ENCODE data around the gene C2. TPM values are rescaled to one million over a fixed set of nuclear protein-coding genes. Genes with fewer than 3 reads are reported as not detected.

The C2 gene
- polyA plus RNA-seq, 1 of the 3 experiments (the other 2 are of a cell fraction) = 0.43 TPM

DNA sequence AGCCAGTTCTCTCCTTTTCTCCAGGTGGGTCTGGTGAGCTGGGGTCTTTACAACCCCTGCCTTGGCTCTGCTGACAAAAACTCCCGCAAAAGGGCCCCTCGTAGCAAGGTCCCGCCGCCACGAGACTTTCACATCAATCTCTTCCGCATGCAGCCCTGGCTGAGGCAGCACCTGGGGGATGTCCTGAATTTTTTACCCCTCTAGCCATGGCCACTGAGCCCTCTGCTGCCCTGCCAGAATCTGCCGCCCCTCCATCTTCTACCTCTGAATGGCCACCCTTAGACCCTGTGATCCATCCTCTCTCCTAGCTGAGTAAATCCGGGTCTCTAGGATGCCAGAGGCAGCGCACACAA lies 17.6 kb downstream of the C2 start (continued):
- TF ChIP-seq GATA2 (CRISPR knock-in tag; IDR thresholded peaks at IDR 0.05) (no peak), EZH2phosphoT487 (IDR thresholded peaks at IDR 0.05; ENCODE audit: borderline replicate concordance, low read depth) (no peak), SMC3 (IDR thresholded peaks at IDR 0.05; ENCODE audit: low read depth, low read length) (no peak), IRF3 (IDR thresholded peaks at IDR 0.05; ENCODE audit: low read depth, low read length) (no peak), RCOR1 (IDR thresholded peaks at IDR 0.05; ENCODE audit: low read length) (no peak), MEF2A (IDR thresholded peaks at IDR 0.05; ENCODE audit: borderline replicate concordance, low read depth) (no peak)
- TF ChIP-seq, protein P1, sequence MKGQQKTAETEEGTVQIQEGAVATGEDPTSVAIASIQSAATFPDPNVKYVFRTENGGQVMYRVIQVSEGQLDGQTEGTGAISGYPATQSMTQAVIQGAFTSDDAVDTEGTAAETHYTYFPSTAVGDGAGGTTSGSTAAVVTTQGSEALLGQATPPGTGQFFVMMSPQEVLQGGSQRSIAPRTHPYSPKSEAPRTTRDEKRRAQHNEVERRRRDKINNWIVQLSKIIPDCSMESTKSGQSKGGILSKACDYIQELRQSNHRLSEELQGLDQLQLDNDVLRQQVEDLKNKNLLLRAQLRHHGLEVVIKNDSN (IDR thresholded peaks at IDR 0.05; ENCODE audit: borderline replicate concordance, low read depth) = no peak

DNA sequence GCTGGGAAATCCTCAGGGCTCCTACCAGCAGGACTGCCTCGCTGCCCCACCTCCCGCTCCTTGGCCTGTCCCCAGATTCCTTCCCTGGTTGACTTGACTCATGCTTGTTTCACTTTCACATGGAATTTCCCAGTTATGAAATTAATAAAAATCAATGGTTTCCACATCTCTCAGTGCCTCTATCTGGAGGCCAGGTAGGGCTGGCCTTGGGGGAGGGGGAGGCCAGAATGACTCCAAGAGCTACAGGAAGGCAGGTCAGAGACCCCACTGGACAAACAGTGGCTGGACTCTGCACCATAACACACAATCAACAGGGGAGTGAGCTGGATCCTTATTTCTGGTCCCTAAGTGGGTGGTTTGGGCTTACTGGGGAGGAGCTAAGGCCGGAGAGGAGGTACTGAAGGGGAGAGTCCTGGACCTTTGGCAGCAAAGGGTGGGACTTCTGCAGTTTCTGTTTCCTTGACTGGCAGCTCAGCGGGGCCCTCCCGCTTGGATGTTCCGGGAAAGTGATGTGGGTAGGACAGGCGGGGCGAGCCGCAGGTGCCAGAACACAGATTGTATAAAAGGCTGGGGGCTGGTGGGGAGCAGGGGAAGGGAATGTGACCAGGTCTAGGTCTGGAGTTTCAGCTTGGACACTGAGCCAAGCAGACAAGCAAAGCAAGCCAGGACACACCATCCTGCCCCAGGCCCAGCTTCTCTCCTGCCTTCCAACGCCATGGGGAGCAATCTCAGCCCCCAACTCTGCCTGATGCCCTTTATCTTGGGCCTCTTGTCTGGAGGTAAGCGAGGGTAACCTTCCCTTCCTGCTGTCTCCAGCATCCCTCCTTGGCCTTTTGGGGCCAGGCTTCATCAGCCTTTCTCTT lies 18.2 kb downstream of the C2 start, which contains the start of gene CFB:
Gene CFB (plus strand): TSS at position 589 of the 863 bp plus-strand sequence. CDS start 127 bp downstream, at position 716.
- peak within 1 kb of the TSS; percentile 52 for H3K9ac ChIP-seq
- no peak for DNase-seq
- no peak for TF ChIP-seq MXI1 (IDR thresholded peaks at IDR 0.05; ENCODE audit: low read depth, low read length)
- TF ChIP-seq ELF1 (IDR thresholded peaks at IDR 0.05) = no peak
- no peak for TF ChIP-seq RXRA (IDR thresholded peaks at IDR 0.05; ENCODE audit: borderline replicate concordance, low read depth)
- TF ChIP-seq TAF1 (IDR thresholded peaks at IDR 0.05; ENCODE audit: borderline replicate concordance, low read depth, low read length) = no peak
- peak; percentile 20; the same call in 1 of the 2 replicates for TF ChIP-seq TCF12 (IDR thresholded peaks at IDR 0.05)
- peak; percentile 56; the same call in 1 of the 2 replicates for TF ChIP-seq FOSL2 (IDR thresholded peaks at IDR 0.05; ENCODE audit: borderline replicate concordance, low read depth)
- no peak for TF ChIP-seq ZBTB33 (IDR thresholded peaks at IDR 0.05; ENCODE audit: borderline replicate concordance, low read depth)
- TF ChIP-seq REST (IDR thresholded peaks at IDR 0.05; ENCODE audit: low read depth, low read length) = no peak
- no peak for TF ChIP-seq MEF2A (IDR thresholded peaks at IDR 0.05; ENCODE audit: borderline replicate concordance, low read depth)
- TF ChIP-seq CHD2 (IDR thresholded peaks at IDR 0.05; ENCODE audit: low read length, partially characterized antibody) = no peak
- TF ChIP-seq, protein P2, sequence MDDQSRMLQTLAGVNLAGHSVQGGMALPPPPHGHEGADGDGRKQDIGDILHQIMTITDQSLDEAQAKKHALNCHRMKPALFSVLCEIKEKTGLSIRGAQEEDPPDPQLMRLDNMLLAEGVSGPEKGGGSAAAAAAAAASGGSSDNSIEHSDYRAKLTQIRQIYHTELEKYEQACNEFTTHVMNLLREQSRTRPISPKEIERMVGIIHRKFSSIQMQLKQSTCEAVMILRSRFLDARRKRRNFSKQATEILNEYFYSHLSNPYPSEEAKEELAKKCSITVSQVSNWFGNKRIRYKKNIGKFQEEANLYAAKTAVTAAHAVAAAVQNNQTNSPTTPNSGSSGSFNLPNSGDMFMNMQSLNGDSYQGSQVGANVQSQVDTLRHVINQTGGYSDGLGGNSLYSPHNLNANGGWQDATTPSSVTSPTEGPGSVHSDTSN (IDR thresholded peaks at IDR 0.05) = peak; percentile 94
- no peak for TF ChIP-seq EP300 (IDR thresholded peaks at IDR 0.05; ENCODE audit: borderline replicate concordance in 1 of 2, low read depth in 1 of 2, low read length in 1 of 2)
- TF ChIP-seq RFX5 (IDR thresholded peaks at IDR 0.05; ENCODE audit: low read length) = no peak
- peak; percentile 46; the same call in 1 of the 2 replicates for TF ChIP-seq NFIC (IDR thresholded peaks at IDR 0.05; ENCODE audit: borderline replicate concordance)
- TF ChIP-seq YY1 (IDR thresholded peaks at IDR 0.05; ENCODE audit: low read depth) = no peak
- TF ChIP-seq SMC3 (IDR thresholded peaks at IDR 0.05; ENCODE audit: low read depth, low read length) = no peak

More for the DNA sequence above, 18.2 kb downstream of the C2 start, which contains the start of gene CFB:
- peak within 1 kb of the TSS; percentile 36 to 49; a peak in 3 of 4 replicates for H3K4me3 ChIP-seq (ENCODE audit: low read depth in 2 of 2, low read length in 1 of 2)
- POLR2A ChIA-PET = no interaction called here
- peaks cover 15% of the 10 kb centered on the region for H3F3A ChIP-seq (replicated peaks; ENCODE audit: insufficient read depth)
- no peaks in the 10 kb centered on the region for H3K79me2 ChIP-seq (ENCODE audit: insufficient read depth)
- peaks cover 0 to under 1% of the 10 kb centered on the region in 2 experiments for H3K36me3 ChIP-seq (replicated peaks in 1 of 2; ENCODE audit: control insufficient read depth in 1 of 2, insufficient read depth in 2 of 2, low read length in 1 of 2)
- H3K27me3 ChIP-seq (ENCODE audit: insufficient read depth) = no peaks in the 10 kb centered on the region
- WGBS (ENCODE audit: low lambda C conversion rate) = 13% methylated on average over 9 of the region's 11 CpGs
- no peaks in the 10 kb centered on the region for H3K9me2 ChIP-seq
- CTCF ChIA-PET = no interaction called here
- H3K27ac ChIP-seq (ENCODE audit: low read depth in 2 of 2, low read length in 1 of 2) = peak within 1 kb of the TSS; percentile 80 to 92
- H3K4me1 ChIP-seq (ENCODE audit: control insufficient read depth in 1 of 2, insufficient read depth in 2 of 2, low read depth in 1 of 2, low read length in 1 of 2) = peaks cover 9 to 14% of the 10 kb centered on the region in 2 experiments; a peak in 1 of 4 replicates
- peak within 1 kb of the TSS; percentile 89 for H2AFZ ChIP-seq (ENCODE audit: low read depth)
- no peaks in the 10 kb centered on the region for H3K9me3 ChIP-seq
- H4K20me1 ChIP-seq (ENCODE audit: insufficient read depth) = no peaks in the 10 kb centered on the region
- peak within 1 kb of the TSS; percentile 78 for H3K4me2 ChIP-seq

Data from SK-N-SH (cell line).